PFSK-1 (cell line): ENCODE results near the gene ASB10.

Experiments used
- FOXP2 ChIP-seq: optimal IDR thresholded peaks from 2 replicates; pipeline ENCODE3; 2011; ENCODE audit warnings: borderline replicate concordance, control low read depth, inconsistent platforms; ENCODE audit not compliant: insufficient read depth; ENCODE audit errors: extremely low read length, extremely low read depth
- POLR2AphosphoS5 ChIP-seq: IDR thresholded peaks from 2 replicates; pipeline ENCODE4 v1.6.1; 2012; ENCODE audit warnings: low read depth, mild to moderate bottlenecking, control low read depth, low read length, moderate library complexity
- SIN3A ChIP-seq: IDR thresholded peaks from 2 replicates; pipeline ENCODE4 v1.6.1; 2012; ENCODE audit warnings: mild to moderate bottlenecking, low read length, moderate library complexity, borderline replicate concordance; ENCODE audit not compliant: insufficient read depth
- TAF1 ChIP-seq: IDR thresholded peaks from 2 replicates; pipeline ENCODE4 v1.6.1; 2012; ENCODE audit warnings: low read length, control low read depth, borderline replicate concordance; ENCODE audit not compliant: insufficient read depth
- TF ChIP-seq, protein P1 (sequence below), 2 experiments: IDR thresholded peaks; 2 replicates each; pipeline versions ENCODE4 v1.6.1 to v1.8.0; 2011 to 2012; ENCODE audit warnings: low read depth in 2 of 2, low read length in 2 of 2, control low read depth in 1 of 2, inconsistent platforms in 1 of 2, mild to moderate bottlenecking in 1 of 2, moderate library complexity in 1 of 2; ENCODE audit not compliant: insufficient read depth in 1 of 2

ASB10 gene

DNA sequence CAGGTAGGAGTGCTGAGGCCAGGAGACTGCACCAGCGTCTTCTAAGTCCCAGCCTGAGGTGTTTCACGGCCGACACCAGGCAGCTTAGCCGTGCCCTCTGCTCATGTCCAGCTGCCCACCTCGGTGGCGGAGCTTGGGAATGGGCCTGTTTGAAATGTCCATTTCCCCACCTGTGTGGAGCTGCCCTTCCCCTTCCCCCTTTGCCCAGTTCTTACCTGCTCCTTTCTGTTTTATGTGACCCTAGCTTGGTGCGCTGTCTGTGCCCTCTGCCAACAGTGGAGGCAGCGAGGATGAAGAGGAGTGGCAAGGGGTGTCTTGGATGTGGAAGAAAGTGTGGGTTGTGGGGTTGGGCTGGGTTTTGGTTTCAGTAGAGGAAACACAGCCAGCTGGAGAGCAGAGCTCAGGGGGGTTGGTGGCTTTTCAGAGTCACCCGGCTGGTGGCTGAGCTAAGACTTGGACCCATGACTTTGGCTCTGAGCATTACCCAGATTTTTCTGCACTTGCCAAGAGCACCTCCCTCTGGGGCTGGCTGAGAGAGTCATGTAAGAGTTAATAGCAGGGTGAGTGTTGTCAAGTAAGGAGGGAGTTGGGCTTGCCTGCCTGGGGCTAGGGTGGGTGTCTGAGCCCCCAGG is 57.0 kb downstream of the ASB10 start:
- no peak for TF ChIP-seq POLR2AphosphoS5
- no peak for TF ChIP-seq SIN3A
- TF ChIP-seq FOXP2 = no peak
- TF ChIP-seq, protein P1, sequence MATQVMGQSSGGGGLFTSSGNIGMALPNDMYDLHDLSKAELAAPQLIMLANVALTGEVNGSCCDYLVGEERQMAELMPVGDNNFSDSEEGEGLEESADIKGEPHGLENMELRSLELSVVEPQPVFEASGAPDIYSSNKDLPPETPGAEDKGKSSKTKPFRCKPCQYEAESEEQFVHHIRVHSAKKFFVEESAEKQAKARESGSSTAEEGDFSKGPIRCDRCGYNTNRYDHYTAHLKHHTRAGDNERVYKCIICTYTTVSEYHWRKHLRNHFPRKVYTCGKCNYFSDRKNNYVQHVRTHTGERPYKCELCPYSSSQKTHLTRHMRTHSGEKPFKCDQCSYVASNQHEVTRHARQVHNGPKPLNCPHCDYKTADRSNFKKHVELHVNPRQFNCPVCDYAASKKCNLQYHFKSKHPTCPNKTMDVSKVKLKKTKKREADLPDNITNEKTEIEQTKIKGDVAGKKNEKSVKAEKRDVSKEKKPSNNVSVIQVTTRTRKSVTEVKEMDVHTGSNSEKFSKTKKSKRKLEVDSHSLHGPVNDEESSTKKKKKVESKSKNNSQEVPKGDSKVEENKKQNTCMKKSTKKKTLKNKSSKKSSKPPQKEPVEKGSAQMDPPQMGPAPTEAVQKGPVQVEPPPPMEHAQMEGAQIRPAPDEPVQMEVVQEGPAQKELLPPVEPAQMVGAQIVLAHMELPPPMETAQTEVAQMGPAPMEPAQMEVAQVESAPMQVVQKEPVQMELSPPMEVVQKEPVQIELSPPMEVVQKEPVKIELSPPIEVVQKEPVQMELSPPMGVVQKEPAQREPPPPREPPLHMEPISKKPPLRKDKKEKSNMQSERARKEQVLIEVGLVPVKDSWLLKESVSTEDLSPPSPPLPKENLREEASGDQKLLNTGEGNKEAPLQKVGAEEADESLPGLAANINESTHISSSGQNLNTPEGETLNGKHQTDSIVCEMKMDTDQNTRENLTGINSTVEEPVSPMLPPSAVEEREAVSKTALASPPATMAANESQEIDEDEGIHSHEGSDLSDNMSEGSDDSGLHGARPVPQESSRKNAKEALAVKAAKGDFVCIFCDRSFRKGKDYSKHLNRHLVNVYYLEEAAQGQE (IDR thresholded peaks at IDR 0.05; ENCODE audit: insufficient read depth in 1 of 2, low read depth in 2 of 2, low read length in 2 of 2) = no peak
- TF ChIP-seq TAF1 = no peak

DNA sequence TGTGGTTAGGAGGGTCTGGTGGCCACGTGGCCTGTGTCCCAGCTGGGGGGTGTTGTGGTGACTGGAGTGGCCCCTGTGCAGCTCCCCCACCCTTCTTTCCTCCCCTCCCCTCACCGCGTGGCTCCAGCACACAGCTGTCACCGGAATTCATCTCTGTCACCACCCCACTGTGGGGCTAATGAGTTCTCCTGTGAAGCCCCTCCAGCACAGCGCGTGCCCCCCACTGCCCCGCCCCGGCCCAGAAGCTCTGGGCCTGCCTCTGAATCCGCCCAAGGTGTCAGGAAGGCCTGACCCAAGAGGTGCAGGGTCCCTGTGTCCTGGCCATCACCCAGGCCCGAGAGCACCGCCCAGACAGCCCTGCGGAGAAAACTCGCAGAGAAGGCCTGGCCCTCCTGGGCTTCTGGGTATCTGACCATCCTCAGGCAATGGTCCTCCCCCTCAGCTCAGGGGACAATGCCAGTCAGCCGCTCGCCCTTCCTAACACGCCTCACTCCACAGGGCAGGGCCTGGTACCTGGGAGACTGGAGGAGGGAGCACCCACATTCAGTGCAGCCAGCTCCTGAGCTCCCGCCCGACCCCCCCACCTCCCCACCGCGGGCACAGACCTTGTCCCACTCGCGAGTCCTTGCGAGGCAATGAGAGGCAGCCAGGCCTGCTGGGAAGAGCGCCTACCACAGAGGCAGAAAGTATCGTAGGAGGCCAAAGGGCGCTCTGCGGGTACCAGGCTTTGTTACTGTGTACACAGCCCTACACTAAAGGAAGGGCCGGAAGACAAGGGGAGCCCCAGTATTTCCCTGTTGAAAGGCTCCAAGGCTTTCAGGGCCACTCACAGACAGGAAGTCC is 57.7 kb downstream of the ASB10 start:
- TF ChIP-seq, protein P1 (IDR thresholded peaks at IDR 0.05; ENCODE audit: insufficient read depth in 1 of 2, low read depth in 2 of 2, low read length in 2 of 2) = no peak
- no peak for TF ChIP-seq SIN3A
- no peak for TF ChIP-seq FOXP2
- TF ChIP-seq TAF1 = no peak
- no peak for TF ChIP-seq POLR2AphosphoS5

DNA sequence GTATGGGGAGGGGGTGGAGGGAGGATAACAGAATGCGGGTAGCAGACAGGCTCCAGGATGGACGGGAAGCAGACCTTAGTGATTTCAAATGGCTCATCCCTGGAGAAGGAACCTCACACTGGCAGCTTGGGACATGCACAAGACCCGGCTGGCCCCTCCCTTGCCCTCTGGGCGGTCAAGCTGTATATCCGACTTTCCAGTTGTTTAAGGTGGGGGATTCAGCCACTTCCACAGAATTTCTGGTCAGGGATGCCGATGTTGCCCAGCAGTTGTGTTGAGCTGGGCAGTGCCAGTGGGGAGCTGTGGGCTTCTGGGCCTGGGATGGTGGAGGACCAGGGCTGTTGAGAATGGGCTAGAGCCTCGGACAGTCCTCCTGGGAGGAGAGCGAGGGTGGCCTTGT is 58.3 kb downstream of the ASB10 start:
- TF ChIP-seq FOXP2 = no peak
- TF ChIP-seq, protein P1 (IDR thresholded peaks at IDR 0.05; ENCODE audit: insufficient read depth in 1 of 2, low read depth in 2 of 2, low read length in 2 of 2) = no peak
- no peak for TF ChIP-seq TAF1
- TF ChIP-seq SIN3A = no peak
- no peak for TF ChIP-seq POLR2AphosphoS5

DNA sequence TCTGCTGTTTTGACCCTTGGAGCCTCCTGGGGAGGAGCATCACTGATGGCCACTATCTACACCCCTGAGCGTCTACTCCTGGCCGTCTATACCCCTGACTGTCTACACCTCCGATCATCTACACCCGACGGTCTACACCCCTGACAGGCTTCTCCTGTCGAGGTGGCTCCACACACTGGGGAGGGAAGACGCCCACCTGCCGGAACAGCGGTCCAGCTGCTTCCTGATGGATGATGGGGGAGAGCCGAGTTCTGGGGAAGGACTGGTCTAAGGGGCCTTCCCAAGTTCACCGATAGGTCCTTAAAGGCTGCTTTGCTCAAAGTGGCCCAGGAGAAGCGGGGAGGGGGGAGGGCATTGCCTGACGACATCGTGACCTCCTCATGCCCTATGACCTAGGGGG is 58.9 kb downstream of the ASB10 start:
- TF ChIP-seq SIN3A (no peak), POLR2AphosphoS5 (no peak), TAF1 (no peak), FOXP2 (no peak)
- TF ChIP-seq, protein P1 (IDR thresholded peaks at IDR 0.05; ENCODE audit: insufficient read depth in 1 of 2, low read depth in 2 of 2, low read length in 2 of 2) = no peak
